Activated T-cell treated with anti-CD3 and anti-CD28 coated beads, Interleukin-2, amount 50 U/mL, for 24 hours (primary cell): ENCODE data around the gene HOXA9.

Experiments
- DNase-seq: peaks from one replicate; pipeline ENCODE4 v3.0.0-alpha.2; 2020
- H3K27ac Mint-ChIP-seq: 2 replicates; pipeline ENCODE4 v1.8.0; 2020; ENCODE audit warnings: mild to moderate bottlenecking, mixed read lengths
- H3K27me3 Mint-ChIP-seq: 2 replicates; pipeline ENCODE4 v1.8.0; 2020; ENCODE audit warnings: mixed read lengths
- H3K36me3 Mint-ChIP-seq: 2 replicates; pipeline ENCODE4 v1.8.0; 2020; ENCODE audit warnings: low read depth, mixed read lengths
- H3K4me1 Mint-ChIP-seq: 2 replicates; pipeline ENCODE4 v1.8.0; 2020; ENCODE audit warnings: low read depth, mixed read lengths
- H3K4me3 Mint-ChIP-seq: 2 replicates; pipeline ENCODE4 v1.8.0; 2020; ENCODE audit warnings: mild to moderate bottlenecking, moderate library complexity, mixed read lengths
- H3K9me3 Mint-ChIP-seq: 2 replicates; pipeline ENCODE4 v1.8.0; 2020; ENCODE audit warnings: mixed read lengths

HOXA9 gene

GRCh38 chr7:27185854-27186667 is 20.7 kb upstream of the HOXA9 start:
- no peaks in the 10 kb centered on the region for H3K9me3 Mint-ChIP-seq

GRCh38 chr7:27185013-27185853 is 19.9 kb upstream of the HOXA9 start, which contains the start of gene HOXA11:
Gene HOXA11, minus strand, starts transcription at chr7:27185232. Its CDS starts 88 bp downstream, at chr7:27185144.
- Mint-ChIP-seq H3K4me1 (peaks cover 54% of the 10 kb centered on the region), H3K36me3 (no peaks in the 10 kb centered on the region), H3K4me3 (peak within 1 kb of the TSS; percentile 68), H3K27ac (peak within 1 kb of the TSS; percentile 76), H3K9me3 (no peaks in the 10 kb centered on the region), H3K27me3 (peaks cover 96% of the 10 kb centered on the region)
- no peak for DNase-seq

More at GRCh38 chr7:27185854-27186667, 20.7 kb upstream of the HOXA9 start:
- Mint-ChIP-seq H3K4me1 (peaks cover 53% of the 10 kb centered on the region), H3K36me3 (no peaks in the 10 kb centered on the region), H3K27ac (peak overlapping the region; percentile 76), H3K4me3 (peak overlapping the region; percentile 68), H3K27me3 (peaks cover 97% of the 10 kb centered on the region)
- DNase-seq = peak; percentile 44

- H3K9me3 Mint-ChIP-seq = no peaks in the 10 kb centered on the region
- DNase-seq = peak; percentile 56
- H3K4me3 Mint-ChIP-seq = peak overlapping the region; percentile 68
- peak overlapping the region; percentile 76 for H3K27ac Mint-ChIP-seq
- H3K27me3 Mint-ChIP-seq = peaks cover 96% of the 10 kb centered on the region
- peaks cover 56% of the 10 kb centered on the region for H3K4me1 Mint-ChIP-seq
- no peaks in the 10 kb centered on the region for H3K36me3 Mint-ChIP-seq
These were observed 19.1 kb upstream of the HOXA9 start for GRCh38 chr7:27184337-27185012.

- no peaks in the 10 kb centered on the region for H3K9me3 Mint-ChIP-seq
- DNase-seq = peak; percentile 38
- peaks cover 96% of the 10 kb centered on the region for H3K27me3 Mint-ChIP-seq
- no peaks in the 10 kb centered on the region for H3K36me3 Mint-ChIP-seq
- H3K27ac Mint-ChIP-seq = no peak overlapping the region
- H3K4me3 Mint-ChIP-seq = peak overlapping the region; percentile 62
- peaks cover 51% of the 10 kb centered on the region for H3K4me1 Mint-ChIP-seq
These were observed 18.5 kb upstream of the HOXA9 start for GRCh38 chr7:27183682-27184336.

- H3K9me3 Mint-ChIP-seq = no peaks in the 10 kb centered on the region
- H3K4me1 Mint-ChIP-seq = peaks cover 43% of the 10 kb centered on the region
- no peaks in the 10 kb centered on the region for H3K36me3 Mint-ChIP-seq
- H3K27me3 Mint-ChIP-seq = peaks cover 95% of the 10 kb centered on the region
- H3K27ac Mint-ChIP-seq = no peak overlapping the region
- no peak overlapping the region for H3K4me3 Mint-ChIP-seq
- peak; percentile 42 for DNase-seq
These were observed 17.7 kb upstream of the HOXA9 start for GRCh38 chr7:27182861-27183681.

GRCh38 chr7:27182285-27182841 is 17.0 kb upstream of the HOXA9 start:
- no peak for DNase-seq
- Mint-ChIP-seq H3K36me3 (no peaks in the 10 kb centered on the region), H3K27me3 (peaks cover 95% of the 10 kb centered on the region), H3K4me3 (no peak overlapping the region), H3K27ac (no peak overlapping the region), H3K4me1 (peaks cover 36% of the 10 kb centered on the region), H3K9me3 (no peaks in the 10 kb centered on the region)

GRCh38 chr7:27181795-27182275 is 16.5 kb upstream of the HOXA9 start:
- no peak overlapping the region for H3K4me3 Mint-ChIP-seq
- H3K27me3 Mint-ChIP-seq = peaks cover 95% of the 10 kb centered on the region
- no peak for DNase-seq
- H3K36me3 Mint-ChIP-seq = no peaks in the 10 kb centered on the region
- H3K27ac Mint-ChIP-seq = no peak overlapping the region
- H3K9me3 Mint-ChIP-seq = no peaks in the 10 kb centered on the region
- H3K4me1 Mint-ChIP-seq = peaks cover 34% of the 10 kb centered on the region

- Mint-ChIP-seq H3K4me3 (no peak overlapping the region), H3K27me3 (peaks cover 95% of the 10 kb centered on the region), H3K36me3 (no peaks in the 10 kb centered on the region), H3K27ac (no peak overlapping the region), H3K4me1 (peaks cover 26% of the 10 kb centered on the region), H3K9me3 (no peaks in the 10 kb centered on the region)
- peak; percentile 30 for DNase-seq
These were observed 15.4 kb upstream of the HOXA9 start for GRCh38 chr7:27180431-27181420.

GRCh38 chr7:27179503-27180430 is 14.4 kb upstream of the HOXA9 start:
- DNase-seq = peak; percentile 78
- peaks cover 17% of the 10 kb centered on the region for H3K4me1 Mint-ChIP-seq
- H3K27me3 Mint-ChIP-seq = peaks cover 95% of the 10 kb centered on the region
- H3K27ac Mint-ChIP-seq = no peak overlapping the region
- H3K36me3 Mint-ChIP-seq = no peaks in the 10 kb centered on the region
- no peak overlapping the region for H3K4me3 Mint-ChIP-seq
- H3K9me3 Mint-ChIP-seq = no peaks in the 10 kb centered on the region

GRCh38 chr7:27179030-27179429 is 13.7 kb upstream of the HOXA9 start:
- no peak overlapping the region for H3K4me3 Mint-ChIP-seq
- no peaks in the 10 kb centered on the region for H3K9me3 Mint-ChIP-seq
- no peak overlapping the region for H3K27ac Mint-ChIP-seq
- no peaks in the 10 kb centered on the region for H3K36me3 Mint-ChIP-seq
- peaks cover 97% of the 10 kb centered on the region for H3K27me3 Mint-ChIP-seq
- peaks cover 12% of the 10 kb centered on the region for H3K4me1 Mint-ChIP-seq
- peak; percentile 17 for DNase-seq

- no peak for DNase-seq
- Mint-ChIP-seq H3K4me3 (no peak overlapping the region), H3K36me3 (no peaks in the 10 kb centered on the region), H3K4me1 (peaks cover 8% of the 10 kb centered on the region), H3K9me3 (no peaks in the 10 kb centered on the region), H3K27ac (no peak overlapping the region), H3K27me3 (peaks cover 91% of the 10 kb centered on the region)
These were observed 13.0 kb upstream of the HOXA9 start for GRCh38 chr7:27178366-27178765.
